ENCODE results near the gene TSC1.
A peak's percentile ranks its signal among the peaks of the same experiment; 100 is the strongest.

The TSC1 gene

GRCh38 chr9:132887181-132888120, 57.0 kb downstream of the TSC1 start:
- DNase-seq = no peak

GRCh38 chr9:132886334-132886725, 58.1 kb downstream of the TSC1 start:
- no peak for DNase-seq

GRCh38 chr9:132885720-132886333, 58.6 kb downstream of the TSC1 start:
- no peak for DNase-seq

- no peak for DNase-seq
Measured at GRCh38 chr9:132883349-132884294, 60.8 kb downstream of the TSC1 start.

- no peak for DNase-seq
Measured at GRCh38 chr9:132882616-132883015, 61.8 kb downstream of the TSC1 start.

GRCh38 chr9:132881826-132882225, 62.6 kb downstream of the TSC1 start:
- no peak for DNase-seq

GRCh38 chr9:132880324-132880661, 64.1 kb downstream of the TSC1 start:
- no peak for DNase-seq

GRCh38 chr9:132879457-132880323, 64.7 kb downstream of the TSC1 start:
- peak in 1 of 2 donors; percentile 9 for DNase-seq

- DNase-seq = peak in 1 of 2 donors; percentile 15
Measured at GRCh38 chr9:132878695-132879456, 65.5 kb downstream of the TSC1 start, which contains the start of gene SPACA9. SPACA9 (plus strand) TSS chr9:132878898; CDS start chr9:132883948, 5,050 bp downstream.

- DNase-seq = peak; percentile 66 to 77
Measured at GRCh38 chr9:132877824-132878694, 66.4 kb downstream of the TSC1 start, which contains the start of gene AK8. AK8 (minus strand) TSS chr9:132878284; CDS start chr9:132878255, 29 bp downstream.

- DNase-seq = no peak
Measured at GRCh38 chr9:132877458-132877823, 67.0 kb downstream of the TSC1 start.

GRCh38 chr9:132876849-132877248, 67.6 kb downstream of the TSC1 start:
- DNase-seq = no peak

GRCh38 chr9:132875159-132875558, 69.3 kb downstream of the TSC1 start:
- no peak for DNase-seq

GRCh38 chr9:132873403-132873802, 71.0 kb downstream of the TSC1 start:
- no peak for DNase-seq

GRCh38 chr9:132869266-132869665, 75.2 kb downstream of the TSC1 start:
- DNase-seq = no peak

GRCh38 chr9:132866898-132867297, 77.5 kb downstream of the TSC1 start:
- no peak for DNase-seq

GRCh38 chr9:132864691-132865090, 79.7 kb downstream of the TSC1 start:
- DNase-seq = no peak

- no peak for DNase-seq
Measured at GRCh38 chr9:132864277-132864676, 80.1 kb downstream of the TSC1 start.

GRCh38 chr9:132863096-132863495, 81.3 kb downstream of the TSC1 start:
- no peak for DNase-seq

- DNase-seq = no peak
Measured at GRCh38 chr9:132862533-132862932, 81.9 kb downstream of the TSC1 start.
